Endothelial cell of hepatic sinusoid (primary cell): ENCODE data around the gene AFF3.
"Not testable (repeated sequence)": the region's sequence is repeated elsewhere in the genome, so short reads cannot be mapped to it uniquely, and the experiment has no call there.

Source experiments
- in situ Hi-C: cut with HindIII; loops from 2 replicates; pipeline ENCODE4 v1.10.0; 2017; ENCODE audit warnings: low sequenced_read_pairs

The AFF3 gene, protein sequence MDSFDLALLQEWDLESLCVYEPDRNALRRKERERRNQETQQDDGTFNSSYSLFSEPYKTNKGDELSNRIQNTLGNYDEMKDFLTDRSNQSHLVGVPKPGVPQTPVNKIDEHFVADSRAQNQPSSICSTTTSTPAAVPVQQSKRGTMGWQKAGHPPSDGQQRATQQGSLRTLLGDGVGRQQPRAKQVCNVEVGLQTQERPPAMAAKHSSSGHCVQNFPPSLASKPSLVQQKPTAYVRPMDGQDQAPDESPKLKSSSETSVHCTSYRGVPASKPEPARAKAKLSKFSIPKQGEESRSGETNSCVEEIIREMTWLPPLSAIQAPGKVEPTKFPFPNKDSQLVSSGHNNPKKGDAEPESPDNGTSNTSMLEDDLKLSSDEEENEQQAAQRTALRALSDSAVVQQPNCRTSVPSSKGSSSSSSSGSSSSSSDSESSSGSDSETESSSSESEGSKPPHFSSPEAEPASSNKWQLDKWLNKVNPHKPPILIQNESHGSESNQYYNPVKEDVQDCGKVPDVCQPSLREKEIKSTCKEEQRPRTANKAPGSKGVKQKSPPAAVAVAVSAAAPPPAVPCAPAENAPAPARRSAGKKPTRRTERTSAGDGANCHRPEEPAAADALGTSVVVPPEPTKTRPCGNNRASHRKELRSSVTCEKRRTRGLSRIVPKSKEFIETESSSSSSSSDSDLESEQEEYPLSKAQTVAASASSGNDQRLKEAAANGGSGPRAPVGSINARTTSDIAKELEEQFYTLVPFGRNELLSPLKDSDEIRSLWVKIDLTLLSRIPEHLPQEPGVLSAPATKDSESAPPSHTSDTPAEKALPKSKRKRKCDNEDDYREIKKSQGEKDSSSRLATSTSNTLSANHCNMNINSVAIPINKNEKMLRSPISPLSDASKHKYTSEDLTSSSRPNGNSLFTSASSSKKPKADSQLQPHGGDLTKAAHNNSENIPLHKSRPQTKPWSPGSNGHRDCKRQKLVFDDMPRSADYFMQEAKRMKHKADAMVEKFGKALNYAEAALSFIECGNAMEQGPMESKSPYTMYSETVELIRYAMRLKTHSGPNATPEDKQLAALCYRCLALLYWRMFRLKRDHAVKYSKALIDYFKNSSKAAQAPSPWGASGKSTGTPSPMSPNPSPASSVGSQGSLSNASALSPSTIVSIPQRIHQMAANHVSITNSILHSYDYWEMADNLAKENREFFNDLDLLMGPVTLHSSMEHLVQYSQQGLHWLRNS (N-terminal part only)

DNA sequence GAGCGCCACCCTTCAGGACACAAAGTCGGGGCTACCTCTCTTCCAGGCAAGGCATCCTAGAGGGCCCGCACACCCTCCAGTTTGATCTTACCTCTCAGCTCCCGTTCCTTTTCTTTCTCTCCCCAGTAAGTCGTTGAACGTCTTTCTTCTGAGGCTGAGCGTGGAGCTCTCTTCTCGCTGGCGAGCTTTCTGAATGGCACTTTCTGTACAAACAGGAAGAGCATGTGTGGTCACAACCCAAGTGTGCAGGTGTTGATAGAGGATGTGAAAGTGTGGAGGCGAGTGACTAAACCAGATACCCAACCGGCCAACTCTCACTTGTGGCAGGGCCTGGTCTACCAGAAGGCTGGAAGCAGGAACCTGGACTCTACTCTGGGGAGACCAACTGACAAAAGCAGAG lies at the start of gene AFF3:
TSS of gene AFF3 (minus strand) at position 198 of the 400 bp plus-strand sequence. CDS start 38,136 bp downstream, outside the sequence.
- in situ Hi-C loops: no loop called here

DNA sequence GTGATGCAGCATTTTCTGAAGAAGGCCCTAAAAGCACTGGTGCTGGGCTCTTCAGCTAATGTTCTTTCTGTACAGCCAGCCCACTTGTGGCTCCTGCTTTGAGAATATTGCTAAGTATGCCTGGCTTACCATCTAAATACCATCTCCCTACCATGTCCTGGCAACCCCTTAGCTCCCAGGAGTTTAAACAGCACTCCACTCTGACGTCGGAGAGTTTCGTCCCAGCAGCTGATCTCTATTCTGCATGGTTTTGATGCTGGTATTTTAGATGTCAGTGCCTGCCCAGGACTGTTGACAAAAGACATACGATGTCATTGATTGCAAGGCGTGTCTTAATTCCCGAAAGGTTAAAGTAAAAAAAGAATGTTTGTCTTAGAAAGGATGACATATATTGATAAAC lies 47.0 kb upstream of the AFF3 start:
- in situ Hi-C loops: no loop called here

DNA sequence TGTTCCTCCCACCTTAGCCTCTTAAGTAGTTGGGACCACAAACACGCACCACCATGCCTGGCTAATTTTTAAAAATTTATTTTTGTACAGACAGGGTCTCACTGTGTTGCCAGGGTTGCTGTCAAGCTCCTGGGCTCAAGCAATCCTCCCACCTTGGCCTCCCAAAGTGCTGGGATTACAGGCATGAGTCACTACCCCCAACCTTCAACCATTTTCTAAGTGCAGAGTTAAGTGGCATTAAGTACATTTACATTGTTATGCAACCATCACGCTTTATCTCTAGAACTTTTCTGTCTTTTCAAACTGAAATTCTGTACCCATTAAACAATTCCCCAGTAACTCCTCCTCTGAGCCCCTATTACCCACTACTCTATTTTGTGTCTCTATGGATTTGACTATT lies 45.9 kb upstream of the AFF3 start:
- in situ Hi-C loops: no loop called here

DNA sequence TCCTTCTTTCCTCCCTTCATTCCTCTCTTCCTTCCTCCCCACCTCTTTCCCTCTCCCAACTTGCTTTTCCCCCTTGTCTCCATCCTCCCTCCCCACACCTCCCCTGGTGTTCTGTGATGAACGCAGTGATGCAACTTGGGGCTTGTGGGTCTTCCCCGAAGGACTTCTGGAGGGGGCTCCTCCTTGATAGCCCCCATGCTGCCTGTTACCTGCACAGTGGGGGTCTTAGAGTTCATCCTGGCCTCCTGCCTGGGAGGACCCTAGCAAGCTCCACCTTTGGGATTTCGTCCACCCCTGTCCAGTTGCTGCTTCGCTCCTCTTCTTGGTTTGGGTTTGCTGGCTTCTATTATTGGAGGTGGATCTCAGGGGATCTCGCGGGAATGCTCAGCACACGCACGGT lies 43.7 kb upstream of the AFF3 start:
- in situ Hi-C loops: no loop called here

DNA sequence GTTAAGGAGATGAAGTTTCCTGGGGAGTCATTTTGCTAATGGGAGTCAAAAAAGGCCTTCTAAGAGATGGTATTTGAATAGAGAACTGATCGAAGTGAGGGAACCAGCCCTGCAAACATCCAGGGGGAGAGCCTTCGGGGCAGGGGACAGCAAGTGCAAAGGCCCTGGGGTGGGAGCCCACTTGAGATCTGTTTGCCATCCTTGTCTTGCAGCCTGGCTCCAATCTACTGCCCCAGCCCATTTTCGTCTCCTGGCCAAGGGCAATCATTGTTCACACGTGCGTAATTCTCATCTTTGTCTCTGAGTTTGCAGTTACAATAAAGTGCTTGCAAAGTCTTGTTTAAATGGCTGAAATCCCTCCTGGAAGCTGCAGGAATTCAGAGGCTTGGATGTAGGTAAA lies 43.1 kb upstream of the AFF3 start:
- in situ Hi-C loops: no loop called here

DNA sequence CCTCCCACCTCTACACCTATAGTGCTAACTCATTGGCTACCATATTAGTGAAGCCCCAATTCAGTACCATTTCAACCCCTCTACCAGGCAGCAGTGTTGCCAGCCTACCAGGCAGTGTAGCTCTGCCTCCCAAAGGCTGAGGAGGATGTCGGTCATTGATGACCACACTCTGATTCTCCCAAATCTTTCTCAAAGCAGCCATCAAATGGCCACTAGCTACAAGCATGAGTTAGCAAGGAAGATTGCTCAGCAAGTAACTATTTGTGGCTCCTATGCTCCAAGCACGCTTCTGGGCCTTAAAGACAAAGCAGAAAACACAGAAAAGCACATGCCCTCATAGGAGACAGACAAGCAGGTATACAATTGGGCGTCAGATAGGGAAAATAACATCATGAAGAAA lies 42.7 kb upstream of the AFF3 start:
- in situ Hi-C loops: no loop called here

DNA sequence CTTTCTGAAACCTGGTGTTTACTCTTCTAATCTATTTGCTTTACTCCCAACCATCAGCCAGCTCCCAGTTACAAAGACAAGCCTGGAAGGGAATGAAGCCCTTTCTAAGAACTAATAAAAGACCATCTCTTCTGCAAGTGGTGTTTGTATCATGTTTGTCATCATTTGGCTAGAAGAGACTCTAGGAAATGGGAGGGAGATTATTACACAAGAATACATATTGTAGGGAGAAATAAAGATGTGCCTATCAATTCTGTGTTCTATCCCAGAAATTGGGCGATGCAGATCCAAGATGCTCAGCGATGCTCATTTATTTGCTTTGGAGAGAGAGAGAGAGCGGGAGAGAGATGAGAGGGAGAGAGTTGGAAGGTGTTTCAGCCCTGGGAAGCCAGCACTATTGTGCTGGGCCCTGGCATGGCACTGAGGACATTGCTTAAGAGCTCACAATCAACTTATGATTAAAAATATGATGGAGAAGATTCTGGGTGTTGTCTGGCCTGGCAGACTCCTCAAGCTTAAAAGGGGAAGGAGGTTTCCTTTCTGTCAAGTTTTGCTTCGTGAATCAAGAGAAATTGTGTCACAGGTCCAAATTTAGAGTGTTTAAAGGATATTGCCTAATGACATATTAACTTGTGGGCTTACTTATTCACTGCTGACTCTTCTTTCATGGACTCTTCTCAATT lies 41.8 kb upstream of the AFF3 start:
- in situ Hi-C loops: no loop called here

DNA sequence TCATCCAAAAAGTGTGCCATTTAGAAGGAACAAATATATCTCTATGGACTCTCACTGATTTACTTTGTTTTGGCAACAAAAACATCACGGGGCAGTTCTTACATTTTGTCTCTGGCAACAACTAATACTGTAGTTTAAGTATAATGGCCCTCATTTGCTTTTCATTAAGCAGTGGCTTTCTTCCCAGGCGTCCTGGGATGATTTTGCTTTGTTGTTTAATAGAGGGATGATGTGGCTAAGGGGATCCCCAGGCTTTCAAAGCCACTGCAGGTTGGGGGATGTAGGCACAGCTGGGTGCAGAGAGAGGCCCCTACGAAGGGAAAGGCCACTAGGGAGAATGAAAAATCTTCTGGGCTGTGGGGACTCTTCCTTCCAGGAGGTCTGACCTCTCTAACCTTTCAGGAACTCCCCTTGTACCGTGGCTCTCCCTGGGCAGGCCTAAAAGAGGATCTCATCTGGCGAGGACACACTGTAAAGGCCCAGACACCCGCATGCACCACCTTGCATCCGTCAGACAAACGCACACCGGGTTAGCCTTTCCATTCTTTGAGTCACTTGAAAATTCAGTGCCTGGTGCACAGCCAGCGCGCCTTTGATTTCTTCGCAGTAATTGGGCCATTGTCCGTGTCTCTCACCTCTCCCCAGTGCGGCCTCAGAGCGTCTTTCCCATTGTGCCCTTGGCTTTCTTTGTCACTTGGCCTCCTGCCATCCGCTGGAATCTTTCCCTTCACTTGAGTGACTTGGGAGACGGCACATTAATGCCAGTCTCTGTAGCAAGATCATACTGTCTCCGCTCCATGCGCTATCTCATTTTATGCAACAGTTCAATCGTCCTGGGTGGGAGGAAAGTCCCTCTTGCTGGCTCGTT lies 40.3 kb upstream of the AFF3 start:
- in situ Hi-C loops: no loop called here

DNA sequence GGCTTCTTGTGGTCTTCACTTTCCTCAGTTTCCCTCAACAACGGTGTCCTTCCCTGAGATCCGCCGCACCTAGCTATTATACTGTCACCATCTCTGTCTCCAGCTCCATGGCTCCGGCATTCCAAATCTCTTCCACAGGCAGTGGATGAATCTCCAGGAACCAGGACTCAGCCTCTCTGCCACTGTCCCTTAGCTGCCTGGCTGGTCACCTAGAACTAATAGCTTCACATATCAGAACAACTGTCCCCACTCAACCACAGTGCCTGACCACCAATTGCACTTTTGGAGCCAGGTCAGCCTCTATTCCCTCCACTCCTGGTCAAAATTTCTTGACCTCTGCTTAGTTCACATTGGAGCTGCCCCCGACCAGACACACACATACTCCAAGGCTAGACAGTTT lies 38.1 kb upstream of the AFF3 start:
- in situ Hi-C loops: no loop called here

DNA sequence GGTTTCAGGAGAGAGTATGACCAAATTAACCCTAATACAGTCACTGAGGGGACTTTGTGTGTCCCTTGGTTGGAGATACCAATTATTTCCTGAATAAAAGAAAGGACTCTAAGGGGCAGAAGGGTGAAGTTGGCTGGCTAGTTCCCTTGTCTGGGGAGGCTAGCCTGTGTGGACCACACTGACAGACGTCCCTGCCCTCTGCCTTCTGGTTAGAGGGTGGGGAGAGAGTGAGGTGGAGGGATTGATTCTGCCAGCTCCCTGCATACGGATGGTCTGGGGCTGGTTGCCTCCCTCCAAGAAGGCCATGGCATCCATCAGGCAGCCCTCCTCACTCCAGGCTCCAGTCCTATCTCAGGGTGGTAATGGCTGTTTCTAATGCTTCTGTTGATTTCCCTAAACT lies 37.4 kb upstream of the AFF3 start:
- in situ Hi-C loops: no loop called here

DNA sequence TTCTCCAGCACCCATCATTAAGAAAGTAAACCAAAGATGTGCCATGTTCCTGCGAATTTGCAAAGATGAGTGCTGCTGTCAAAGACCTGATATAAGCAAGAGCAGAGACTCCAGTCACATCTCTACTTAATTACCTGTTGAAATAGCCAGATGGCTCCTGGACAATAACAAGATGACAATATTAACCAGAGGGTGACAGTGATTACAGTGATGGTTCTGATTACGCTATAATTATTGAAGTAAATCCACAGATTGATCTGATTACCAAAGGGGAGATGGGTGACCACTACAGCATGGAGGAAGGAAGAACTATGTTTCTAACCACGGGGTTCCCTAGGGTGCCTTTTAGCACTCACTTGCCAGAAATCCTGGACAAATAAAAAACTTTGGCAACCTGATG lies 36.5 kb upstream of the AFF3 start:
- in situ Hi-C loops: no loop called here

DNA sequence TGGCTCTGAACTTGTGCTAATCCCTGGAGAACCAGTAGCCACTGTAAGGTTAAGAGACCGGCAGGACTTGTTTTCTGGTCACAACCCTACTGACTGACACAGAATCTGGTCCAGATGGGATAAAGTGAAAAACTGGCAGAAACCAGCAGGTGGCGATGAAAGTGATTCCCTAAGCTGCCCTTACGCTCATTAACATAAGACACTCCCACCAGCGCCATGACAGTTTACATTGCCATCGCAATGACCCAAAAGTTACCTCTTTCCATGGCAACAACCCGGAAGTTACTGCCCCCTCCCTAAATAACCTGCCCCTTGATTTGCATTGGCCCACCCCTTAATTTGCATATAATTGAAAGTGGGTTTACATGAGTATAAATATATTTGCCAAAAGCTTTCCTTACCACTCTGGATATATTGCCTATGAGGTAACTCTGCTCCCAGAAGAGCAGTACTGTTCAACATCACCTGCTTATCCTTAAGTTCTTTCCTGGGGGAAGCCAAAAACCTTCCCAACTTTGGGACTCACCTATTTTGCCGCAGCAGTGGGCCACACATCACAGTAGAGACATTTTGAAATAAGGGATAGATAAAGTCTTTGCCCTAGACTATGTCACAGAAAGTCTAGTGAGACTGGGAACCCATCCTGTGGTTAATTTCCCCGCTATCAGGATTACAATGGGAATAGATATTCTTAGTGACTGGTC lies 35.8 kb upstream of the AFF3 start:
- in situ Hi-C loops: no loop called here

DNA sequence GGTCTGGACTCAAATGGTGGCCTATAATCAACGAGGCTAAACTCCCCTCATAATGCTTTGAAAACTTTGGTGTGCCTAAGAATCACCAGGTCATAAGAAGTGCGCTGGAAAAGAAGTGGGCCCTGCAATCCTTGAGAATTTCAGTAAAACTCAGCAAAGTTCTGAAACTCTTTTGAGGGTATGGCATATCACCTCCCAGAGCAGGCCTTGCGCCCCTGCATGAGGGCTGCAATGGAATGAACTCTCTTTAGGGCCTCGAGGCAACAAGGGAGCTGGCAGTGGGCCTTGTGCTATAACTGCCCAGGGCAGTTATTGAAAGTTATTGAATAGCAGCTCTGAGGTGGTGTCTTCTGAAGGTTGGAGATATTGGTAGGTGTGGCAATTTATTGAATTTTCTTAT lies 34.5 kb upstream of the AFF3 start:
- in situ Hi-C loops: no loop called here

DNA sequence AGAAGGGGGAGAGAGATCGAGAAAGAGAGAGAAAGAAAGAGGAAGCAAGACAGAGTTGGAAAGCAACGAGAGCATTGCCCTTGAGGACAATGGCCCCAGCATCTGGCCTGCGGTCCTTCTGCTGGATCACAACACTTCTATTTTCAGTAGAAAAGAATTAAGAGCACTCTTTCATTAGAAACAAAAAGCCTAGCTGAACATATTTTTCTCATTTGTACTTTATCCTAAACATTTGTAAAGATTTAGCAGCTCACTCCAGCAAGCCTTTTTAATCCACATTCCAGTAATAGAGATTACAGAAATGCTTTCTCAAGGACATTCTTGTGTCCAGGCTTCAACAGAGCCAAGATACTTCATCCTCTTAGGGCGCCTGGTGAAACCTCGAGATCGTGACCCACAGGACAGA lies 31.6 kb upstream of the AFF3 start:
- in situ Hi-C loops: no loop called here

DNA sequence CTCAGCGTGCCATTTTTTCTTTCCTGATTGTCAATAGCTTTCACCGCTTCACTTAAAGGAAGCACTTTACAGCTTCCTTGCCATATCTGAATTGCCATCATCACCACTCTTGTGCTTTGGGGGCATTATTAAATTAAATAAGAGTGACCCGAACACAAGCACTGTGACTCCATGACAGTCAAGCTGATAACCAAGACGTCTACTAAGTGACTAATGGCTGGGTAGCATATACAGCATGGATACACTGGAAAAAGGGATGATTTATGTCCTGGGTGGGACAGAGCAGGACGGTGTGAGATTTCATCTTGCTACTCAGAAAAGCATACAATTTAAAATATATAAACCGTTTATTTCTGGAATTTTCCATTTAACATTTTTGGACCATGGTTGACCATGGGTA lies 24.3 kb upstream of the AFF3 start:
- in situ Hi-C loops: no loop called here

DNA sequence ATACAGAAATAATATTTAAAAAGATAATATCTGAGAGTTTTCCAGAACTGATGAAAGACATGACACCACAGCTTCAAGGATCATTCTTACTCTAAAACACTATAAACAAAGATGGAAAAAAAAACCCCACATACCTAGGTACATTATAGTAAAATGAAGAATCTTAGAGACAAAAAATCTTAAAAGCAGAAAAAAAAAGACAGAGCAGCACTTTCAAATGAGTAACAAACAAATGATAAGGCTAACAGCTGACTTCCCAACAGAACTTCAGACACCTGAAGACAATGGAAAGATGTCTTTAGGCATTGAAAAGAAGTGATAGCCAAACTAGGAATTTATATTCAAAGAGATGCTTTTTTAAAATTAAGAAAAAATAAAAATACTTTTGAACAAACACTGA lies 21.2 kb upstream of the AFF3 start:
- in situ Hi-C loops: no loop called here

DNA sequence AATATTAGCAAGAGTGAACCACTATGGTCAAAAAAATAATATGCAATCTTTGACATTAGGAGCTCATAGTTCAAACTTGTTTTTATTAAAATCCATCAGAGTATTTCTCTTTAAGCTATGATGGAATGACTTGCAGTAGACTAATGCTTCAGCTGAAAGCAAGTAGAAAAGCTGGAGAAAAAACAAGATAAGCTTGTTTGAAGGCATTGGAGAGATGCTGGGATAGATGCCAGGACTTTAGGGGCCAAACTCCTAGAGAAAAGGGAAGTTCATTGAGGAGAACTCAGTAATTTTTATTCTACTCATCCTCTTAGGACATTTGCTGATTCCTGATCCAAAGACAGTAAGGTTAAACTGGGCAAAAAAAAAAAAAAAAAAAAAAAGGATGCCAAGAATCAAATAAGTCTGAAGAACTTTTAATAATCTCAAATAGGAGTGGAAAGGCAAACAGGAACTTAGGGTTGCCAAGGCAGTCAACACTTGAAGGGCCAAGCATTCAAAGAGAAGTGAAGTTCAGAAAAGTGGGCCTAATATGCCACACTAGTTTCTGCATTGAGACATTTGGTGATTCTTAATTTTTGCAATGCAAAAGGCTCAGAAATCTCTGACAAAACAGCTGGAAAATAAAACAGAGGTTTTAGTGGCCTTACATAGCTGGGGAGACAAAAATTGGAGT lies 19.7 kb upstream of the AFF3 start:
- in situ Hi-C loops: no loop called here

DNA sequence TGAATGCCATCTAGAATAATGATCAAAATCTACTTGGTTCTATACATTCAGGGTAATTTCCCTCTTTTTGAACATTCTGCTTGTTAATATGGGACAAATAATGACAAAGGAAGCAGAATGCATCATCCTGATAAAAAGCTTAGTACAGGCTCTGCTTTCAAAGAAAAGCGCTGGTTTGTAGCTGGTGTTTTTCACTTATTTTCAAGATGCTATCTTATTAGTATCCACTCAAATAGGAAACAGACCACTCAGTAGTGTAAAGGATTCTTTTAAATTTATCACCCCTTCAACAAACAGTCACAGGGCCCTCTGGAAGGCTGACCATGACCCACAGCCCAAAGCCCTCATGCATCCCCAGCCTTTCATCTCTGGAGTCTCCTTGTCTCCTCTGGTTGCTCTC lies 18.0 kb upstream of the AFF3 start:
- in situ Hi-C loops: no loop called here

DNA sequence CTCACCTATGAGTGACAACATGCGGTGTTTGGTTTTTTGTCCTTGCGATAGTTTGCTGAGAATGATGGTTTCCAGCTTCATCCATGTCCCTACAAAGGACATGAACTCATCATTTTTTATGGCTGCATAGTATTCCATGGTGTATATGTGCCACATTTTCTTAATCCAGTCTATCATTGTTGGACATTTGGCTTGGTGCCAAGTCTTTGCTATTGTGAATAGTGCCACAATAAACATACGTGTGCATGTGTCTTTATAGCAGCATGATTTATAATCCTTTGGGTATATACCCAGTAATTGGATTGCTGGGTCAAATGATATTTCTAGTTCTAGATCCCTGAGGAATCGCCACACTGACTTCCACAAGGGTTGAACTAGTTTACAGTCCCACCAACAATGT lies 9.4 kb upstream of the AFF3 start:
- in situ Hi-C loops: not testable (repeated sequence)
